Tibial nerve (tissue), 4 donors: ENCODE results near the gene LMO4. TPM values are rescaled to one million over a fixed set of nuclear protein-coding genes. Genes with fewer than 3 reads are reported as not detected.

Source experiments
- DNase-seq, 2 donors: peaks; one replicate each; pipeline ENCODE4 v3.0.0-alpha.2; 2019; ENCODE audit warnings: low spot score in 2 of 2
- H3K27ac ChIP-seq, 4 donors: fragments of 200-600 bp; sonication (generic) in 3 of 4; one replicate each; pipeline ENCODE4 v1.5.1; 2017 to 2019; ENCODE audit warnings: mild to moderate bottlenecking in 1 of 4
- H3K27me3 ChIP-seq, 2 donors: fragments of 200-600 bp; sonication (generic) in 1 of 2; one replicate each; pipeline versions ENCODE4 v1.5.1 to v1.6.0; 2017 to 2019
- H3K36me3 ChIP-seq, 3 donors: fragments of 200-600 bp; sonication (generic); one replicate each; pipeline ENCODE4 v1.5.1; 2018 to 2019
- H3K4me1 ChIP-seq, 4 donors: fragments of 200-600 bp; sonication (generic) in 3 of 4; one replicate each; pipeline ENCODE4 v1.5.1; 2017 to 2019
- H3K4me3 ChIP-seq, 4 donors: fragments of 200-600 bp; sonication (generic) in 3 of 4; one replicate each; pipeline ENCODE4 v1.5.1; 2017 to 2019; ENCODE audit warnings: mild to moderate bottlenecking in 1 of 4, moderate library complexity in 1 of 4
- H3K9me3 ChIP-seq, 4 donors: fragments of 200-600 bp; sonication (generic) in 3 of 4; one replicate each; pipeline ENCODE4 v1.5.1; 2017 to 2019
- EP300 ChIP-seq, 2 donors: sonication (generic); formaldehyde crosslinking; IDR thresholded peaks; one replicate each; pipeline ENCODE4 v1.6.1; 2017; ENCODE audit warnings: antibody characterized with exemption in 2 of 2, mild to moderate bottlenecking in 1 of 2
- POLR2A ChIP-seq, 2 donors: fragments of 450-650 bp; IDR thresholded peaks; one replicate each; pipeline ENCODE4 v1.6.1; 2017; ENCODE audit warnings: antibody characterized with exemption in 2 of 2, mild to moderate bottlenecking in 2 of 2, moderate library complexity in 2 of 2
- WGBS, 2 donors: methylation state at CpG; one replicate each; pipeline ENCODE4 v1.1.5; 2018; 5-methylcytosine and 5-hydroxymethylcytosine counted together
- total RNA-seq, 4 donors: library from RNA; depleted of rRNA; stranded (reverse); fragments of >200 nt; gene quantifications; one replicate each; pipeline ENCODE4 v1.1.0, GENCODE V29; 2016
- TF ChIP-seq, protein P1 (sequence below), 5 experiments: fragments of 200-600 bp in 3 of 5; fragments of 450-650 bp in 2 of 5; sonication (generic) in 3 of 5; IDR thresholded peaks; one replicate each; pipeline ENCODE4 v1.5.1; 2016 to 2019; ENCODE audit warnings: antibody characterized with exemption in 5 of 5, mild to moderate bottlenecking in 3 of 5, moderate library complexity in 2 of 5

LMO4 gene
- total RNA-seq, 4 donors from 2014 or later = 34.7 to 43.2 (median 40.7) TPM

DNA sequence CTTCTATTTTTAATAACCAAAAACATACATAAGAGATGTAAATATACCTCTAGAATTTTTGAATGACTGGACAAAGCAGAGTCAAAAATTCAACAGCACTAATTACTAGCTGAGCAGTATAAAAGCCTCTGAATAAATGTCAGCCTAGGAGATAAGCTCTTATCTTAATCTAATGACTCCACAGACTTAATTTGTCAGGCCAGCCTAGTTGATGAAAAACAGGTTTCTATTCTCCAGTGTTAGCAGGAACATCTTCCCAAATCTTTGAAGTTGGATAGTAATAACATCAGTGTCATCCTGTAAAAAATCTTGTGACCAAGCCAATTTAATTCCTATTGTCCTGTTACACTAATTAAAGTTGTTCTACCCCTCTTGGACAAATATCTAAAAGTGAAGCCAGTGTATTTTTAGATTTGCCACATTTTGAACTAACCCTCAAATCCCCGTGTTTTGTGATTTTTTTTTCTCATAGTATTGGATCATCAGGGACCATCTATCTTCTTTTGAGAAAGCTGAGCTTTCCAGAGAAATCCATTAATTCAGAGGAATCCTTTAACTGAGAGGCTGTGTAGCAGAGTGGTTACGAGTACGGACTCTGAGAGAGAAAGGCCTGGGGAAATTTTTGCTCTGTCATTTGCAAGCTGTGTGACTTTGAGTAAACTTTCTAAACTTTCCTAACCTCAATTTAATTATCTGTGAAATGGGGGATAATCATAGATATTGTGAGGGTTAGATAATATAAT is 41.2 kb downstream of the LMO4 start:
- no peak overlapping the region for H3K4me3 ChIP-seq
- H3K27ac ChIP-seq = no peak overlapping the region
- peaks cover 0 to under 1% (median 0%) of the 10 kb centered on the region in 3 donors for H3K36me3 ChIP-seq
- peaks cover 0 to 1% (median 0%) of the 10 kb centered on the region in 4 donors for H3K9me3 ChIP-seq
- no peaks in the 10 kb centered on the region for H3K27me3 ChIP-seq
- no peak for DNase-seq
- no peaks in the 10 kb centered on the region for H3K4me1 ChIP-seq
- 71 to 76% methylated on average over 3 of the region's 3 CpGs for WGBS, 2 donors
- TF ChIP-seq EP300 (IDR thresholded peaks at IDR 0.05) = no peak
- no peak for TF ChIP-seq POLR2A (IDR thresholded peaks at IDR 0.05)
- TF ChIP-seq, protein P1, sequence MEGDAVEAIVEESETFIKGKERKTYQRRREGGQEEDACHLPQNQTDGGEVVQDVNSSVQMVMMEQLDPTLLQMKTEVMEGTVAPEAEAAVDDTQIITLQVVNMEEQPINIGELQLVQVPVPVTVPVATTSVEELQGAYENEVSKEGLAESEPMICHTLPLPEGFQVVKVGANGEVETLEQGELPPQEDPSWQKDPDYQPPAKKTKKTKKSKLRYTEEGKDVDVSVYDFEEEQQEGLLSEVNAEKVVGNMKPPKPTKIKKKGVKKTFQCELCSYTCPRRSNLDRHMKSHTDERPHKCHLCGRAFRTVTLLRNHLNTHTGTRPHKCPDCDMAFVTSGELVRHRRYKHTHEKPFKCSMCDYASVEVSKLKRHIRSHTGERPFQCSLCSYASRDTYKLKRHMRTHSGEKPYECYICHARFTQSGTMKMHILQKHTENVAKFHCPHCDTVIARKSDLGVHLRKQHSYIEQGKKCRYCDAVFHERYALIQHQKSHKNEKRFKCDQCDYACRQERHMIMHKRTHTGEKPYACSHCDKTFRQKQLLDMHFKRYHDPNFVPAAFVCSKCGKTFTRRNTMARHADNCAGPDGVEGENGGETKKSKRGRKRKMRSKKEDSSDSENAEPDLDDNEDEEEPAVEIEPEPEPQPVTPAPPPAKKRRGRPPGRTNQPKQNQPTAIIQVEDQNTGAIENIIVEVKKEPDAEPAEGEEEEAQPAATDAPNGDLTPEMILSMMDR (IDR thresholded peaks at IDR 0.05) = no peak

DNA sequence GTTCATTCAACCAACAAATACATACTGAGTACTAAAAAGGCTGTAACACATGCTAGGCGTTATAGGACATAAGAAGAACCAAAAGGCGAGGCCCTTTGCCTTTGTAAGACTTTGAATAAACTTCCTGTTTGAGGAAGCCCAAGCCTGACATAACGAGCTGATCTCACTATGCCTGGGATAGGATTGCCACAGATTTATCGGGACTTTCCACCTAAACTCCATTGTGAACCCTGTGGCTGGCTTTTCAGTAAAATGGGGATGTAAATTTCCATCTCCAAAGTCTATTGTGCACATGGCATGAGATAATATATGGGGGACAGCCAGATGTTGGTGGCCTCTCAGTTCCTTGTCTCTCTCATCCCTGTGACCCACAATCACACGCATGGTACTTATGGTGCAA is 41.9 kb downstream of the LMO4 start:
- DNase-seq = no peak
- Histone ChIP-seq H3K4me1 (no peaks in the 10 kb centered on the region), H3K36me3 (peaks cover 0 to 7% (median 0%) of the 10 kb centered on the region in 3 donors), H3K9me3 (peaks cover 0 to 8% (median 0%) of the 10 kb centered on the region in 4 donors), H3K27me3 (no peaks in the 10 kb centered on the region), H3K4me3 (no peak overlapping the region), H3K27ac (no peak overlapping the region)
- TF ChIP-seq, protein P1 (IDR thresholded peaks at IDR 0.05) = no peak
- 68 to 71% methylated on average over 5 of the region's 5 CpGs for WGBS, 2 donors

DNA sequence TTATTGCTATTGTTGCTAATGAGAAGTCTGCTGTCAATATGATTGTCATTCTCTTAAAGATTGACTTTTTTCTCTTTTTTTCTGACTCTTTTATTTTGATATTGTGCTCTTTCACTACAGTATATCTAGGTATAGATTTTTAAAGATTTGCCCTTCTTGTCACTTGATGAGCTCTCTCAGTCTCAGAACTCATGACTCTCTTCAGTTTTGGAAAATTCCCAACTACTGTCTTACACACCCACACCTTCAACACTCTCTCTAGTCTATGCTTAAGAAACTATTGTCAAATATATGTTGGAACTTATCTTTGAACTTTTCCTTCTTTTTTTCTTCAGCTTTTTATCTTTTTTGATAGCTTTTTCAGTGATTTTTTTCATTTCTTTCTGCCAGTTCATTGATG is 50.6 kb downstream of the LMO4 start:
- TF ChIP-seq EP300 (IDR thresholded peaks at IDR 0.05) (no peak), POLR2A (IDR thresholded peaks at IDR 0.05) (no peak)
- TF ChIP-seq, protein P1 (IDR thresholded peaks at IDR 0.05) = no peak
- no peak for DNase-seq
- Histone ChIP-seq H3K4me3 (no peak overlapping the region), H3K27ac (no peak overlapping the region), H3K4me1 (no peaks in the 10 kb centered on the region), H3K36me3 (peaks cover 0 to 8% (median 0%) of the 10 kb centered on the region in 3 donors), H3K9me3 (peaks cover 0 to 38% (median 11%) of the 10 kb centered on the region in 4 donors), H3K27me3 (no peaks in the 10 kb centered on the region)

DNA sequence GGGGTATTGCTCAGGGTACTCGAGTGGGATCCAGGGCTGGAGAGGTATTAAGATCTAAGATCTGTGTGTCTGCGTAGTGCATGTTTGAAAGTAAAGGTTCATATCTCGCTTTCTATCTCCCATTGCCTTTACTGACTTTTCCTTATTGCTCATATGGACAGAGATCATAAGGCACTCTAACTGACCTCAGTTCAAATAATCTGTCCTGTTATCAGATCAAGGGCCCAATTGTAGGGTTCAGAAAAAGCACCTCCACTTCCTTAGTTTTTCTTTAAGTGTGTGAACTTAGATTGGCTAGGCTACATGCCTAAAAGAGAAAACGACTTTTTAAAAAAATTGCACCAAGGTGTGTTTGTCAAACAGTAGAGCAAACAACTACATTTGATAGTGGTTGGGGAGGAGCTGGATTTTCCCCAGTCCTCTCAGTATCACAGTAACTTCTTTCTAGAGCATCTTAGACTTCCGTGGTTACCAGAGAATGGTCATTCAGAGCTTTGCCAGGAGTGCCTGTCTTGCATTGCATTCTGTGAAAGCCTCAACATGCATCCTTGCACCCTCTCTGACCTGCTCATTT is 57.6 kb downstream of the LMO4 start:
- Histone ChIP-seq H3K36me3 (no peaks in the 10 kb centered on the region), H3K9me3 (no peaks in the 10 kb centered on the region), H3K4me1 (no peaks in the 10 kb centered on the region), H3K27me3 (no peaks in the 10 kb centered on the region), H3K27ac (no peak overlapping the region), H3K4me3 (no peak overlapping the region)
- 78 to 79% methylated on average over 5 of the region's 5 CpGs for WGBS, 2 donors
- DNase-seq = no peak
- TF ChIP-seq EP300 (IDR thresholded peaks at IDR 0.05) (no peak), POLR2A (IDR thresholded peaks at IDR 0.05) (no peak)
- TF ChIP-seq, protein P1 (IDR thresholded peaks at IDR 0.05) = no peak

DNA sequence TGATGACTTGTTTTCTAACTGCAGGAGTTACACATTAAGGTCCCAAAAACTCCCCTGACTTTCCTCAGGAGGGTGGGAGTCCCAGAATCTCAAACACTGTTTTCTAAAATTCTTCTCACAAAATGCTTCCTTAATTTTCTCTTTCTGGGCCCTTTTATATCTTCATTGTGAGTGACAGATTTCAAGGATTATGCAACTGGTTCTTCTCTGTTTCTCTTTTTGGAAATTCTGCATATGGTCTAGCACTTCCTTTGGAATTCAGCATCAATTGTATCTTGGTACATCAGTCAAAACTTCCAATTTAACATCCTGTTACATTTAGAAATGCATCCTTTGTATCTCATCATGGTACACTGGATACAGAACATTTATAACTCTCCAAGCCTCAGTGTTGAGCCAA is 59.7 kb downstream of the LMO4 start:
- no peak for DNase-seq
- H3K4me1 ChIP-seq = peaks cover 0 to 10% (median 0%) of the 10 kb centered on the region in 4 donors
- H3K27ac ChIP-seq = no peak overlapping the region
- no peak overlapping the region for H3K4me3 ChIP-seq
- no peaks in the 10 kb centered on the region for H3K36me3 ChIP-seq
- no peaks in the 10 kb centered on the region for H3K27me3 ChIP-seq
- no peak for TF ChIP-seq EP300 (IDR thresholded peaks at IDR 0.05)
- no peak for TF ChIP-seq POLR2A (IDR thresholded peaks at IDR 0.05)
- TF ChIP-seq, protein P1 (IDR thresholded peaks at IDR 0.05) = no peak
- H3K9me3 ChIP-seq = no peaks in the 10 kb centered on the region
